Measurements from ENCODE around the gene ALDH1A1.

Gene ALDH1A1

DNA sequence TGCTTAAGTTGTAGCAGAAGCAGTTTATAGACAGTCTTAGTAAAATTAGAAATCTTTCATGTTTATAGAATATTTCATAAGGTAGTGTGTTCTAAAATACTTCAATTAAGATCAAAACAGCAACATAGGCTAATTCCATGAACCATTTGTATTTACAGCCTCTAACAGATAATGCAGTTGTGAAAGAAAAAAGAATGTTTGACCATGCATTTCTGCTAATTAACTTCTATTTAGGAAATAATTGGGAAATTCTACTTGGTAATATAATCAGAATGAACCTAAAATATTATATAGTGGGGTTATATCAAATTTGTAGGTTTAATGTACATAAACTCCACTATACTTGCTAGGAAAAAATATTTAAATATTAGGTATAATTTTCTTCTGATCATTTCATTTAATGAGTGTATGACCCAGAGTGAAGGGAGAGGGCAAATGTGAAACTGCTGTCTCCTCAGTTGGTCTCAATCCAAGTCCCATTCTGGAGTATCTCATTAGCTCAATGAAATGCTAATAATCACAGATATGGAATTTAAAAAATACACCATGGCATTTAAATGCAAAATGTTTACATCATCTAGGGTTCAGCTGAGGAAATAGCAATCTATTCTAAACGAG lies 34.9 kb downstream of the ALDH1A1 start:
- DNase-seq (ENCODE audit: low spot score): no peak

DNA sequence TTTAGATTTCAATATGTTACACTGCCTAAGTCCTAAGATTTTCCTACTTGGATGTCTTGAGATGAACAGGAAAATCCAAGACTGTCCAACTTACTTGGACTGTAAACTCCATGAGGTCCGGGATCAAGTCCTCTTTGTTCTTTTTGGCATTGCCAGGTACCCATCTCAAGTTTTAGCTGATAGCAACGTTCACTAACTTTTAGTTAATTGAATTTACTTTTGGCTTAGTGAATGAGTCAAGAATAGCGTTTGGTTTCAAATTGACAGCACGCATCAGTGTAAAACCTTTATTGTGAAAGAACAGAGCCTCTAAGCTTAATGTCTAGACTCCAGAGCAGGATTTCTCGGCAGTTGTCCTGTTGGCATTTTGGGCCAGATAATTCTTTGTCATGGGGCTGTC lies 37.2 kb downstream of the ALDH1A1 start:
- no peak for DNase-seq (ENCODE audit: low spot score)

DNA sequence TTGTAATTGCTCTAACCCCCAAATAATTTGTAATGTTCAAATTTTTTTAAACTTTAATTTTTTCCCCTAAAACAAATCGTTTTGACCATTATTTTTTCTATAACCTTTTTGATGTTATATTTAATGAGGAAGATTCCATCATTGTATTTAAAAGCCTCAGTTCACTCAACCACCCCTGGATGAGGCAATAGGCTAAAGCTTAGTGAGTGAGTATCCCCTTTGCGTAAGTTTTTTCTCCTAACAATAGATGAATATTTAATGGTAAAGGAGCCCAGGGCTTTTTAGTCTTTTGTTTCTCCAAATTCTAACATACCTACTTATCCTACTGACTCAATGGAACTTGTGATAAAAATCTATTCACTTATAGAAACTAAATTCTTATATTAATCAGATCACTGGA lies 38.1 kb downstream of the ALDH1A1 start:
- no peak for DNase-seq (ENCODE audit: low spot score)

DNA sequence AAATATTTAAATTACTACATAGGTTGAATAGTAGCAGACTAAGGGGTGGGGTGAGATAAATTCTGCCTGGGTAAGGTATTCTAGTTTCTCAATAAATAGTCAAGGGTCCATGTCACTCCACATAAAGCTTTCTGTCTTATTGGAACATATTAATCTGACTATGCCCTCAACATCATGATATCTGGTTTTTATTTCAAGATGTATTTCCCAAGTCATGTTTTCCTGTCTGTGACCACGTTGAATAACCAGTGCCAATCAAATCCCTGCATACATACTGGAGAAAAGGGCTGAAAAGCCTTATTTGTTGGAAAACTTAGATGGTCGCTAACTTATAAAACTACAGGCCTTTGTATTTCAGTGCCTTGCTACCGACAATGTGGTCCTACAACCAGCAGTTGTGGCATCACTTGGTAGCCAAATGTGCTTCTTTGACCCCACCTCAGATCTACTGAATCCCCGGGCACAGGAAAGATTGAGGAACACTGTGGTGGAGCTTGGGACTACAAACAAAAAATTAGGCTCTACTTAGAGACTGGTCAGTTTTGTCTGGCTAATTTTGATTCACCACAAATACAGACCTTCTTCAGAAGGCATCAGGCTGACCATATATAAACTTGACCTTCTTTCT lies 39.4 kb downstream of the ALDH1A1 start:
- no peak for DNase-seq (ENCODE audit: low spot score)

DNA sequence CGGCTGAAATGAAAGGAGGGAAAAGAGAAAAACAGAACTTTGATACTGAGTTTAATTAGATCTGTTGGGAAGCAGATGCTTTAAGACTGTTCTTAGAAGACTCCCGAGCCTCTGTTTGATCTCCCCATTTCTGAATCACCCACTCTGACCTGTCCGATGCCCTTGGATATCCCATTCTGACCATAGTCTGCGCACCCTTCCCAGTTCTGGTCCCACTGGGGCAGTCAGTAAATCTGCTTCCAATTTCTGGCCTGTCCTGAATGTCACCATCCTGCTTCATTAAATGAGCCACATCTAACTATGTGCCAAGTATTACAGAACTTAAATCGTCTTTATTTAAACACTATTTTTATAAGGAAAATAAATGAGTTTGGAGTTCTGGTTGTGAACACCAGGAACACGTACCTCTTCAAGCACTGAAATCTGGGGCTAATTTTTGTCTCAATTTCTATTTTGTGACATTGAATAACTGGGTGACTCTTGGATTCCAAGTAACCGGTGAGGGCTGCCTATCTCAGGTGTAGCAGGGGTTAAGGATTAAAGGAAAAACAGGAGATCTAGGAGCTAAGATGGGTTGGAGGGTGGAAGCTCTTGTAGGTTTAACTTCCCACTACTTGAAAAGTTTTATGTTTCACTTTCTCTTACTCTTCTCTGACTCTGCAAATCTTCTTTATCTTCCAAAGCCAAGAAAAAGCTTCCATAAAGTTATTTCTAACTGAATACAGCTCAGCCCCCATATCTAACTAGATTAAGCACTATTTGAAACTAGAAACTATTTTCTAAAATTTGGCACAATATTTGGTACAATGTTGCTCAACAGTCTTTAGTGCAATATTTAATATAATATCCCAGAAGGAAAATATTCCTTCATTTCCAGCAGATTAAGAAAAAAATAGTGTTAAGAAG lies 40.1 kb downstream of the ALDH1A1 start:
- DNase-seq (ENCODE audit: low spot score): no peak

DNA sequence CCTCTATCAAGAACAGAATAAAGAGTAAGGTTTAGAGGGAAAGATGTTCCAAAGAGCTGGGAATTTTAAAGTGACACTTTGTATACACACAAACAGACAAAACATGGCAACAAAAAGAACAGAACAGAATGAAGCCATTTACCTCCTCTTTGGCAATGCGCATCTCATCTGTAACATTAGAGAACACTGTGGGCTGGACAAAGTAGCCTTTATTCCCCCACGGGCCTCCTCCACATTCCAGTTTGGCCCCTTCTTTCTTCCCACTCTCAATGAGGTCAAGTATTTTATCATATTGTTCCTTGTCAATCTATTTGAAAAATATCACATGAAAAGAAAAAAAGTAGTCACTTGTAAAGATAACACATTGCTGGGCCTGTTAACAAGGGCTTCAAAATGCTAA lies 41.0 kb downstream of the ALDH1A1 start:
- no peak for DNase-seq (ENCODE audit: low spot score)

DNA sequence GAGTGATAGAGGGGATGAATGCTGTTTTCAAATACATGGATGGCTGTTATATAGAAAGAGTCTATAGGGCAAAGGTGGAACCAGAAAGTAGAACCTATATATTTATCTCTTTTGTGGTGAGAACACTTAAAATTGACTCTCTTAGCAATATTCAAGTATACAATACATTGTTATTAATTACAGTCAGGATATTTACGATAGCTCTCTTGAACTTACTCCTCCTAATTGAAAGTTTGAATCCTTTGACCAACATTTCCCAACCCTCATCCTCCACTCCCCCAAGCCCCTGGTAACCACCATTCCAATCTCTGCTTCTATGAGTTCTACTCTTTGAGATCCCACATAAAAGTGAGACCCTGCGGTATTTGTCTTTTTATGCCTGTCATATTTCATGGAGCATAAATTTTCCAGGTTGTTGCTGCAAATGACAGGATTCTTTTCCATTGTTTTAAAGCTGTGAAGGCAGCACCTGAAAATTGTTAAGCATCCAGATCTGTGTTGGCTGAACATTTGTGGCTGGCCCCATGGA lies 41.5 kb downstream of the ALDH1A1 start:
- DNase-seq (ENCODE audit: low spot score): no peak

DNA sequence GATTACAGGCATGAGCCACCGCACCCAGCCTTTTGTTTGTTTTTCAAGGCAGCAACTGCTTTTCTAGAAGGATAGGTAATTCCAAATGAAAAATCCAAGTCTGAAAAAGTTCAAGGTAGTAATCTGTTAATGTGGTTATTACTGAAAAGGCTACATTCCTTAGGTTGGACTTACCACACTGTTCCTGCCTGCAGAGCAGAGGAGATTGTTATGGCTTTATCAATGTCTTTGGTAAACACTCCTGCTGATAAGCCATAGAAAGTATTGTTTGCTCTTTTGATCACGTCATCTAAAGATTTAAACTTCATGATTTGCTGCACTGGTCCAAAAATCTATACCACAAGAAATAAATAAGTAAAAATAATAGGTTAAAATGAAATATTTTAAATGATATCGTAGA lies 43.4 kb downstream of the ALDH1A1 start:
- DNase-seq (ENCODE audit: low spot score): no peak

DNA sequence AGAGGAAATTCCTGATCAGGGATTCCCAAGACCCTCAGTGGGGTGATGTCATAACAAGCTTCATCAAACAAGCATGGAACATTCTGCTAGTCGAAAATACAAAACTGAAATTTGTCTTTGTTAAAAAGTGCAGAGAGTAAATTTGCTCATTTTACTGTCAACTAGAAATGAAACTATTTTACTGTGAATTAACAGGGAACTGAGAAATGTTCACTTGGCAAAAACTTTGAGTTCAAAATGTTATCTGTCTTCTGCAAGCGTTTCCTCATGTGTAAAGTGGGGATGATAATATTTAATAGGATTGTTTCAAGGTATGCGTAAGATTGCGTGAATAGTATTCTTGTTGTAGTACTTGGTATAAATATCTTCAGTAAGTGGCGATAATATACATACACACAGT lies 45.4 kb downstream of the ALDH1A1 start:
- DNase-seq (ENCODE audit: low spot score): no peak

DNA sequence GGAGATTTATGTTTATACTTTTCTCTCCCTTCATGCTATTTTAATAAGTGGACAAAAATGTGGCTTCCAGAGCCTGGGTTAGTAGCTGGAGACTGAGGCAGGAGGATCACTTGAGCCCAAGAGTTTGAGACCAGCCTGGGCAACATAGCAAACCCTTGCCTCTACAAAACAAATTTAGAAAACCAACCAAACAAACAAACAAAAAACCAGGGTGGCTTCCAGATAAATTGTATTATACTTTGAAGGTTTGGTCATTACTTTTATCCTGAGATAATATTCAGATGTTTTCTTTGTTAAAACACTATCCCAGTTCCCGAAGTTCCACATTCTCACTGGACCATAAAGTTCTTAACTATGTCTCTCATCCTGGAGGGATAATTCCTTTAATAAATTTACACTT lies 46.0 kb downstream of the ALDH1A1 start:
- DNase-seq (ENCODE audit: low spot score): no peak

DNA sequence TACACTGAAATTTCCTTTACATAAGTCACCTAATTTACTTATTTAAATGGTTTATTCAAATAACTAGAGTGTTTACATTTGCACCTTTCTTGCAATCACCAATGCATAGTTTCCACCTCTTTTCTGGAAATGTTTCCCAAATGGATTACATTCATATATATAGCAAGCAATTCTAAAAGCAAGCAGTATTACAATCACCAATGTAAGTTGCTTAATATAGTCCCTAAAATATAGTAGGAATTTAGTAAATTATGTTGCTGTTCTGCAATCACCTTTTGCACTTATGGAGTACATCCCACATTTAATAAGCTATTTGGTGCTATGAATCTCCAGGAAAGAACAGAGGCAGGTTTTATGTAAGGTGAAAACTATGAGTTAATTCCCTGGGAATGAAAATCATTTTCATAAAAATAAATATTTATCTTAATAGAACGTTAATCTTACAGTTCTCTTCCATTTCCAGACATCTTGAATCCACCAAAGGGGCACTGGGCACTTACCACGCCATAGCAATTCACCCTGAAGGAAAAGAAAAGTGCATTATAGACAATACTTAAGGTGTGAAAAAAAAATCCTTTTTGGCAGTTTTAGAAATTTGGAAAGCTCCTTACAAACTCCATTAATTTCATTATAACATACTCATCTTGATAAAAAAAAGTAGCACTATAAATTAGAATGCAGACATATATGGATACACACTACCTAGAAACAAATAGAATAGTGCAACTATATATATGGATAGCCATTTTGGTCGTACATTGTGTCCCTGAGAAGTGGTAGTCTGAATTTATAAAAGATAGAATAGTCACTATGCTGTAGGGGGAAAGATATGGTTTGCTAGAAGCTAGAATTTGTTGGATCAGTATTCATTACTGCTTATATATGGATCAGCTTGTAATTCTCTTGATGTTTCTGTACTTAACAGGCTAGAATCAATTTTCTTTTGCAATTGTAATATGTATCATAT lies 47.1 kb downstream of the ALDH1A1 start:
- DNase-seq (ENCODE audit: low spot score): no peak

DNA sequence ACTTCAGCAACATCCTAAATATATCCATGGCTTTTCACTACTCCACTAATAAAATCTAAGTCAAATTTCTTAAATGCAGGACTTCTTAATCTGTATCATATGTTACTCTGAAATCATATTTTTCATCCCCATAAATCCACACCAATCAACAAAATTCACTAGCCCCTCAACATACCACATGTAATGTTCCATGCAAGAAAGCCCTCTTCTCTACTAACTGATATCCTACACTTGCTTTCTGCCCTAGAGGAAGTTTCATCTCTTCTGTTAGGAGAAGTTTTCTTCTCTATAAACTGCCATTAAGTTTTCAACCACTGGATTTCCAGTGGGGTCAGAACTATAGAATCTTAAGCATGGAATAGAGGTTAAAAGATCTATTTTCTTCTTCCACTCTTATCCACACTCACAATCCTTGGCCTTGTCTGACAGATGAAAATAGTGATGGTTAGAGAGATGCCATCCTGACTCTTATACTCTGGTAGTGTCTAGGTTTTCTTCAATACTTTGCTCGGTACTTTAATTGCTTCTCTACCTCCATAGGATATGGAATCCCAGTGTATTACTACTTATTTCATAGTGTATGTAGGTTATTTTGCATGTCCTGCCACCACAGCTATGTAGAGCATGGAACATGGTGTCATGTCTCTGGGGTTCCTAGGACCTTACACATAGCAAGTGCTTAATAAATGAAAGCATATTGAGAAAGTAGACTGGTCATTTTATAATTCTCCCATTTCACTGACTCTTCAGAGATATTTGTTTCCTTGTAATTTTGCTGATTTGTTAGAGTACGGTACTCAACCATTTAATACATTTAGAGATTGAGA lies 48.4 kb downstream of the ALDH1A1 start:
- DNase-seq (ENCODE audit: low spot score): no peak

DNA sequence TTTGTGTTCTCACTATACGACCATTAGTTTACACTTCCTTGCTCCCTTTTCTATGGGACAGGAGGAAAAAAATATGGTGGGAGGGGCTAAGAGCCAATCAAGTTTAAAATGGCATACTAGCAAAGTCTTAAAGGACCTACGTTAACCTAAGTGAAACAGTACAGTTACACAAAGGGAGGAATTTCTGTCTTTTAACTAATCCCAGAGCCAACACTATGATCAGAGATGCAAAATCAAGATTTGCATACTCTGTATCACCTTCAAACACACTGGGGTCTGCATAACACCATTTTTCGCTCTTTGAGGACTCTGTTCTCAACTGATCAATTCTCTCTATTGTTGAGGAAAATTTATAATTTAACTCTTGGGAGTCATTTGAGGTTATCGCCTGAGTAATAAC lies 49.8 kb downstream of the ALDH1A1 start:
- no peak for DNase-seq (ENCODE audit: low spot score)

DNA sequence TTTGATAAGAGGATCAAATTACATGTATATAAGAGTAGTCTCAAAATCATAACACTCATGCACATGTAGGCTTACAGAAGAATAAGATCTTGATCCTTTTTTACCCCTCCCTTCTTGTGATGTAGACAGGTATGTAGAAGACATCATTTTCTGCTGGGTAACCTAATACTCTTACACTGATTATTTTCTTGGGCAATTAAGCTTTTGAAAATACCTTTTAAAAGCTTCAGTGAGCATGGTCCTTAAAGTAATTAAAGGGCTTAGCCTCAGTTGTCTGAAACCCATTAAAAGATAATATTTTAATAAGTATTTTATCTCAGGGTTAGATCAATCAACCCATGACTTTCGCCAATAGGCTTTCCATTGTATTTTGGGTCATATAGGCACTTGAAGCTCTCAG lies 50.6 kb downstream of the ALDH1A1 start:
- no peak for DNase-seq (ENCODE audit: low spot score)

DNA sequence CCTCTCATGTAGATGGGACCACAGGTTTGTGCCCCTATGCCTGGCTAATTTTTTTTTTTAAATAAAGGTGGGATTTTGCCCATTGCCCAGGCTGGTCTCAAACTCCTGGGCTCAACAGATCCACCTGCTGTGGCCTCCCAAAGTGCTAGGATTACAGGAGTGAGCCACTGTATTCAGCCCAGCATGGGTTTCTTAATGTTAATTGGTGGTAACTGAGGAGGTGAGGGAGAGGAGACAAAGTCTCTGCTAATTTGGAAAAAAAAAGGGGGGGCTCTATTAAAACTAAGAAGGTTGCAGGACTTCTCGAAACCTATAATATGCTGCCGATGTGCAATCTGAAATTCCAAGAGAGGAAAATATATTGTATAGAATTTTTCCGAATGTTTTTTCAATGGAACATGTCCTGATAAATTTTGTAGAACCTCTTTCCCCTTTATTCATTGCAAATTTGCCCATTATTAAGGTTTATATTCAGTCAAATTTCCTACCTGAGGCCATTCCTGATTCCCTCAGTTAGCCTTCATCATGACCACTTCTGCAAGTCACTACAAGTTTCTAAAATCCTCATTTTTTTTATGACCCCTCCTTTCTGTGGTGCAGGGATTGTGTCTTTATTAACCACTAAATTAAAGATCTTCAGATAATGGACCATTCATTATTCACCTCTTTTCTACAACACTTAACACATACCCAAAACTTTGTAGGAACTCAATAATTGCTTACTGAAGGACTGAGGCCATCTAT lies 52.9 kb downstream of the ALDH1A1 start:
- DNase-seq (ENCODE audit: low spot score): no peak

DNA sequence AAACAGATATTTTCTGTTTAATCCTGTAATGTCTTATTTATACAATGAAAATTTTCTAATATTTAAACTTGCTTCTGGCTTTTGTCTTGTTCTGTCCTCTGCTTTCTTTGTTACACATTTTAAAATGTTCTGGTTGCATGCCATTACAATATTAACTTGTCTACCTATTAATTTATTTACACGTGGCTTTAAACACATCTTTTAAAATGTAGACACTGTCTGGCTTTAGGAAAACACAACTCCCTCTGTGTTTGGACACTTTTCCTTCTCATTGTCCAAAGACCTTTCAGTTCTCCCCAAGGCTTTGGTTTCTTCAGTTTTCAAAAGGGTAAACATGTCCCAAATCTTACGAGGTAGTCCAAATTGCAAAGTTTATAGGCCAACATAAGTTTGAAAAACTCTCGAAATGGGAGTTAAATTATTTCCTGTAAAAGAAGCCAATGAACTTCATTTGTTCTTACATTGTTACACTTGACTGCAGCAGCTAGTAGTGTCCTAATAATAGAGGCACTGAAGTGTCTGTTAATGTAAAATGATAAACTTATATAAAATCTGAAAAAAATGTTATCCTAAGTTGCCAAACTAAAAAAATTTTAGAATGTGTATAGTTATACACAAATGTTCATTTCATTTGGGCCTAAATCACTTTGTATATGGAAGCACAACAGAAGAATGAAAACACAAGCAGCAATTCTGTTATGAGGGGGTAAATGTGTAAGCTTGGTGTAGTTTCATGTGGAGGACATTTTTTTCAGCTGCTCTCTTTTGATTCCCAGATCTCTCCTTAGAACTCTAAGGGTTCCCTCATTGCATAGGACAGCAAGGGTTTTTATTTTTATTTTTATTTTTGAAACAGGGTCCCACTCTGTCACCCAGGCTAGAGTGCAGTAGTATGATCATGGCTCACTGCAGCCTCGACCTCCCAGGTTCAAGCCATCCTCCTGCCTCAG lies 53.8 kb downstream of the ALDH1A1 start:
- no peak for DNase-seq (ENCODE audit: low spot score)

DNA sequence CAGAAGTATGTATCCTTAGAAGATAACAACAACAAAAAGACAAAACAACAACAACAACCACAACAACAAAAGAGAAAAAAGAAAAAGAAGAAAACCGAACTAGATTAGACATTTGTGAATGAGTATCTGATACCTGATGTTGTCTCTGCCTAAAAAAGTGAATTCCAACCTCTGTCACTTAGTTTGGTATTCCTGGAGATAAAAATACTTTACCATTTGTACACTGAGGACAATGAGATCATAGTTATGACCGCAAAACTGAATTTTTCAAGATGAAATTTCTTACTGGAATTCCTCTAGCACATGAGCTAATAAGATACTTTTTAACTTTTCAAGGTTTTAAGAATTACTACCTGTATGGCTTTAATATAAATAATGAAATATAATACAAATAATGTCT lies 54.5 kb downstream of the ALDH1A1 start:
- DNase-seq (ENCODE audit: low spot score): no peak

DNA sequence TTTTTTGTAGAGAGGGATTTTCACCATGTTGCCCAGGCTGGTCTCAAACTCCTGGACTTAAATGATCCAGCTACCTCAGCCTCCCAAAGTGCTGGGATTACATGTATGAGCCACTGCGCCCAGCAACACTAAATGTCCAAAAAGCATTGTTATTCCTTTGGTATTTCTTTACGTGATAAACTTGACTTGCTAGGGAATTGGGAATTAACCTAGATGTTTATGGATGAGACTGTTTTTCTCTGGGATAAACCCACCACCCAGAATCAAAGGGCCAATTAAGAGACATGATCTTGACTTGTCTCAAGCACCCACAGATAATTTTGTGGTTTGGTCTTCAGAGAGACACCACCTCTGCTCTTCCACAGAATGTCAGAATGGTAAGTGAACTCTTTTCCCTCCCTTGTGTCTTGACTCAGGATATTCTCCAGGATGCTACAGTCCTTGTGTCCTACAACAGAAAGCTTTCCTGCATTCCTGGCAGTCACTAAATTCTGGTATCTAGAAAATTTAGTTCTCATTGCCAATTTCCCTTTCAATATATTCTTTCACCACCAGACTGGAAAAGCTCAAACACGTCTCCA lies 55.7 kb downstream of the ALDH1A1 start:
- DNase-seq (ENCODE audit: low spot score): no peak

DNA sequence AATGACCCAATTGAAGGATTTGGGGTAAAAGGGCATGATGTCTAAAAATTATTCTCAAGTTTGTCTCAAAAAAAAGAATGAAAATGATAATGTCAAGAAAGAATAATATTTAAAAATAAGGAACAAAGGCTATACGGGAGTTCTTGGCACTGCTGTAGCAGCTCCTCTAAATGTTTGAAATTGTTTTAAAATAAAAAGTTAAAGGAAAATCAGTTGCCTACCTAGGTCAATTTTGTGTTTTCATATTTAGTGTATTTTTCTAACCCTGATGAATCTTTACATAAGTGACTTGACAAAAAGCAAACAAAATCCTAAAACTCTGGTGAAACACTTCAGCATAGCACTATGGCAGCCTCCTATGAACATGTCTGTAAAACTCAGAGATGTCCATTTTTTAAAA lies 56.4 kb downstream of the ALDH1A1 start:
- DNase-seq (ENCODE audit: low spot score): no peak
